HepG2 (cell line): ENCODE data around the gene TOP2A. TPM values are rescaled to one million over a fixed set of nuclear protein-coding genes. Genes with fewer than 3 reads are reported as not detected.

Experiments used
- ADNP ChIP-seq: sonication (generic); formaldehyde crosslinking; IDR thresholded peaks from 2 replicates; pipeline ENCODE4 v1.4.0; 2020; ENCODE audit warnings: missing genetic modification reagents
- CBX1 ChIP-seq: IDR thresholded peaks from one replicate; pipeline ENCODE4 v1.6.1; 2016; ENCODE audit warnings: antibody characterized with exemption, low read depth
- FOXO1 ChIP-seq: sonication (generic); formaldehyde crosslinking; IDR thresholded peaks from 2 replicates; pipeline ENCODE4 v1.4.0; 2020; ENCODE audit warnings: missing genetic modification reagents
- IKZF1 ChIP-seq: fragments of 450-650 bp; IDR thresholded peaks from 2 replicates; pipeline ENCODE4 v1.7.1; 2016
- MAZ ChIP-seq, 2 experiments: sonication (generic) in 1 of 2; formaldehyde crosslinking in 1 of 2; IDR thresholded peaks; 2 replicates each; pipeline versions ENCODE4 v1.5.0 to v1.6.1; 2012 to 2020; ENCODE audit warnings: low read depth in 2 of 2, mild to moderate bottlenecking in 2 of 2, borderline replicate concordance in 1 of 2, improper control_type of control experiment in 1 of 2, low read length in 1 of 2, missing genetic modification reagents in 1 of 2, moderate library complexity in 1 of 2
- MXI1 ChIP-seq: IDR thresholded peaks from 3 replicates; pipeline ENCODE4 v1.6.1; 2012; ENCODE audit warnings: low read depth, low read length, inconsistent platforms, borderline replicate concordance
- NR1H2 ChIP-seq: sonication (generic); formaldehyde crosslinking; IDR thresholded peaks from 2 replicates; pipeline ENCODE4 v1.8.1; 2022; ENCODE audit warnings: low read depth, missing genetic modification reagents, borderline replicate concordance
- POLR2AphosphoS2 ChIP-seq: IDR thresholded peaks from 2 replicates; pipeline ENCODE4 v1.6.1; 2011; ENCODE audit warnings: low read depth, low read length, improper control_type of control experiment
- POLR2AphosphoS5 ChIP-seq: IDR thresholded peaks from 2 replicates; pipeline ENCODE4 v1.6.1; 2012; ENCODE audit warnings: low read depth, low read length
- ZBTB20 ChIP-seq: sonication (generic); formaldehyde crosslinking; IDR thresholded peaks from 2 replicates; pipeline ENCODE4 v1.8.1; 2023; ENCODE audit warnings: missing genetic modification reagents, low read depth, mild to moderate bottlenecking, borderline replicate concordance
- ZBTB42 ChIP-seq: sonication (generic); formaldehyde crosslinking; IDR thresholded peaks from 2 replicates; pipeline ENCODE4 v1.5.0; 2020; ENCODE audit warnings: mild to moderate bottlenecking, missing genetic modification reagents
- ZFP90 ChIP-seq: sonication (generic); formaldehyde crosslinking; IDR thresholded peaks from 2 replicates; pipeline ENCODE4 v1.8.0; 2022; ENCODE audit warnings: missing genetic modification reagents, mild to moderate bottlenecking, inconsistent platforms, borderline replicate concordance
- ZFYVE20 ChIP-seq: sonication (generic); formaldehyde crosslinking; IDR thresholded peaks from 2 replicates; pipeline ENCODE4 v1.8.0; 2023; ENCODE audit warnings: low read depth, mild to moderate bottlenecking, moderate library complexity, missing genetic modification reagents, borderline replicate concordance
- ZNF30 ChIP-seq: sonication (generic); formaldehyde crosslinking; IDR thresholded peaks from 2 replicates; pipeline ENCODE4 v1.5.0; 2020; ENCODE audit warnings: mild to moderate bottlenecking, missing genetic modification reagents
- ZNF510 ChIP-seq: sonication (generic); formaldehyde crosslinking; IDR thresholded peaks from 2 replicates; pipeline ENCODE4 v1.4.0; 2020; ENCODE audit warnings: low read depth, mild to moderate bottlenecking, missing genetic modification reagents
- ZNF546 ChIP-seq: sonication (generic); formaldehyde crosslinking; conservative IDR thresholded peaks from 2 replicates; pipeline ENCODE4 v1.8.1; 2023; ENCODE audit warnings: mild to moderate bottlenecking, missing genetic modification reagents
- ZNF747 ChIP-seq: sonication (generic); formaldehyde crosslinking; IDR thresholded peaks from 2 replicates; pipeline ENCODE4 v1.8.1; 2023; ENCODE audit warnings: missing genetic modification reagents, mild to moderate bottlenecking, borderline replicate concordance
- ZNF780A ChIP-seq: sonication (generic); formaldehyde crosslinking; IDR thresholded peaks from 2 replicates; pipeline ENCODE4 v1.8.0; 2022; ENCODE audit warnings: mild to moderate bottlenecking, missing genetic modification reagents, moderate library complexity
- ZNF878 ChIP-seq: sonication (generic); formaldehyde crosslinking; IDR thresholded peaks from 2 replicates; pipeline ENCODE4 v1.8.1; 2023; ENCODE audit warnings: mild to moderate bottlenecking, missing genetic modification reagents, moderate library complexity
- polyA plus RNA-seq, 8 experiments: library from polyadenylated mRNA; depleted of rRNA in 3 of 8; stranded (reverse) in 7 of 8; unstranded in 1 of 8; fragments of >200 nt; fragmentation: Illumina TruSeq in 4 of 8; extraction: Trizol in 4 of 8; gene quantifications; 2 replicates each; pipeline versions ENCODE4 v1.2.1 to v1.2.3, GENCODE V29; 2011 to 2016; ENCODE audit warnings: low read depth in 4 of 8, missing spikeins in 1 of 8, mixed read lengths in 1 of 8; ENCODE audit not compliant: insufficient read depth in 1 of 8
- total RNA-seq, 5 experiments: library from RNA; depleted of rRNA; stranded (reverse); fragments of >200 nt; fragmentation: Illumina TruSeq; extraction: Trizol; gene quantifications; 2 replicates each; pipeline ENCODE4 v1.2.3, GENCODE V29; 2016; ENCODE audit warnings: low read depth in 1 of 5
- TF ChIP-seq, protein P1 (sequence below): sonication (generic); formaldehyde crosslinking; IDR thresholded peaks from 2 replicates; pipeline ENCODE4 v1.5.0; 2020; ENCODE audit warnings: mild to moderate bottlenecking, low read depth, missing genetic modification reagents, borderline replicate concordance
- TF ChIP-seq, protein P2 (sequence below), 2 experiments: sonication (generic) in 1 of 2; formaldehyde crosslinking in 1 of 2; IDR thresholded peaks; 2 replicates each; pipeline versions ENCODE4 v1.5.1 to v1.6.1; 2011 to 2020; ENCODE audit warnings: borderline replicate concordance in 1 of 2, low read depth in 1 of 2, low read length in 1 of 2, mild to moderate bottlenecking in 1 of 2, missing genetic modification reagents in 1 of 2, moderate library complexity in 1 of 2
- TF ChIP-seq, protein P3 (sequence below): sonication (generic); formaldehyde crosslinking; IDR thresholded peaks from 2 replicates; pipeline ENCODE4 v1.9.0; 2021; ENCODE audit warnings: missing genetic modification reagents, borderline replicate concordance
- TF ChIP-seq, protein P4 (sequence below), 2 experiments: fragments of 450-650 bp in 1 of 2; sonication (generic) in 1 of 2; formaldehyde crosslinking; IDR thresholded peaks; 2 replicates each; pipeline versions ENCODE4 v1.5.0 to v1.8.0; 2020 to 2022; ENCODE audit warnings: mild to moderate bottlenecking in 1 of 2, missing genetic modification reagents in 1 of 2

The TOP2A gene
- total and polyA plus RNA-seq, 2 of the 13 experiments (the other 11 are each of a cell fraction or from before 2014, with no cell fraction given), result 108 to 327 TPM

DNA sequence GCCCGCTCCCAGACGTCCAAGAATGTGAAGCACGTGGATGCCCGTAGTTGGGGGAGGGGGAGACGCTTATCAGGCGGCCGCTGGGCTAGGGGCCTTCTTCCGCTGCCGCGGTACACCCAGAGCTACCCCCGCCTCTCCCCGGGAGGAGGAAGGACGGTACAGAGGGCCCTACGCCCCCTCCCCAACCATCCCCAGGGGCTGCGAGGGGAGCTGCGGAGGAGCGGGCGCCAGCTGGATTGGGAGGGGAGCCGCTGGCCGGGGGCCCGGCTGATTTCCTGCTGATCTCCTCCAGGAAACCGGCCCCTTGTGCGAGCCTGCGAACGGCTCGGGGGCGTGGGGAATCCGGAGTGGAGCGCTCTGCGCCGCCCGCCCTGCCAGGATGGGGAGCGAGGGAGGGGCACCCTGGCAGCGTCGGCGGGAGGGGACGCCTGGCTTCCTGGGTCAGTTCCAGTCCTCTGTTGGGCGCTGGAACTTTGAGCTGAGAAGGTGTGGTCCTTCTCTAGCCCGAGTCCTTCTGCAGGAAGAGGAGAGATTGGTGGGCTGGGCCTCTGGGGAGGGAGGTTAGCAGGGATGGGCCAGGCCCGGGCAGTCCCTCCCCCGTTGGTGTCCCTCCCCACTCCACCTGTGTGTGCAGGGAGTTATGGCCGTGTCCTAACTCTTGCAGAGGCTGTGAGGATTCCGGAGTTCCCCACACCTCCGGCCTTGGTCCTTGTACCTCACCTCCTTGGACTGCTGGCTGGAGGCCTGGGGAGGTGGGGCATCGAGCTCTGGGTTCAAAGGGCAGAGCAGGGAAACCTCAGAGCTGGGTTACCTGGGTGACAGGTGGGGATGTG lies 72.3 kb downstream of the TOP2A start (continued):
- TF ChIP-seq, protein P1, sequence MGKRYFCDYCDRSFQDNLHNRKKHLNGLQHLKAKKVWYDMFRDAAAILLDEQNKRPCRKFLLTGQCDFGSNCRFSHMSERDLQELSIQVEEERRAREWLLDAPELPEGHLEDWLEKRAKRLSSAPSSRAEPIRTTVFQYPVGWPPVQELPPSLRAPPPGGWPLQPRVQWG, result no peak
- TF ChIP-seq ZNF30 (no peak), ZFP90 (peak; percentile 75), NR1H2 (CRISPR knock-in tag) (no peak), ADNP (no peak), ZNF780A (CRISPR knock-in tag) (no peak), MXI1 (peak; percentile 88; the same call in 1 of the 3 replicates), ZBTB20 (peak; percentile 63; the same call in 1 of the 2 replicates), ZNF546 (CRISPR knock-in tag) (peak; percentile 74; the same call in 1 of the 2 replicates), FOXO1 (CRISPR knock-in tag) (no peak; the same call in 1 of the 2 replicates), POLR2AphosphoS2 (no peak), IKZF1 (no peak), ZBTB42 (CRISPR knock-in tag) (no peak), ZNF510 (peak; percentile 86; the same call in 1 of the 2 replicates), ZFYVE20 (CRISPR knock-in tag) (no peak), ZNF747 (CRISPR knock-in tag) (no peak; the same call in 1 of the 2 replicates), MAZ (IDR thresholded peaks at IDR 0.05; ENCODE audit: borderline replicate concordance, low read depth, low read length) (peak; percentile 42; the same call in 1 of the 2 replicates), MAZ (CRISPR knock-in tag; IDR thresholded peaks at IDR 0.05; ENCODE audit: low read depth) (peak; percentile 71), POLR2AphosphoS5 (peak; percentile 59; the same call in 1 of the 2 replicates), CBX1 (no peak), ZNF878 (CRISPR knock-in tag) (peak; percentile 10; the same call in 1 of the 2 replicates)
- TF ChIP-seq, protein P2, sequence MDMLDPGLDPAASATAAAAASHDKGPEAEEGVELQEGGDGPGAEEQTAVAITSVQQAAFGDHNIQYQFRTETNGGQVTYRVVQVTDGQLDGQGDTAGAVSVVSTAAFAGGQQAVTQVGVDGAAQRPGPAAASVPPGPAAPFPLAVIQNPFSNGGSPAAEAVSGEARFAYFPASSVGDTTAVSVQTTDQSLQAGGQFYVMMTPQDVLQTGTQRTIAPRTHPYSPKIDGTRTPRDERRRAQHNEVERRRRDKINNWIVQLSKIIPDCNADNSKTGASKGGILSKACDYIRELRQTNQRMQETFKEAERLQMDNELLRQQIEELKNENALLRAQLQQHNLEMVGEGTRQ (IDR thresholded peaks at IDR 0.05; ENCODE audit: low read depth, low read length), result no peak
- TF ChIP-seq, protein P2 (CRISPR knock-in tag; IDR thresholded peaks at IDR 0.05; ENCODE audit: borderline replicate concordance), result no peak
- TF ChIP-seq, protein P3, sequence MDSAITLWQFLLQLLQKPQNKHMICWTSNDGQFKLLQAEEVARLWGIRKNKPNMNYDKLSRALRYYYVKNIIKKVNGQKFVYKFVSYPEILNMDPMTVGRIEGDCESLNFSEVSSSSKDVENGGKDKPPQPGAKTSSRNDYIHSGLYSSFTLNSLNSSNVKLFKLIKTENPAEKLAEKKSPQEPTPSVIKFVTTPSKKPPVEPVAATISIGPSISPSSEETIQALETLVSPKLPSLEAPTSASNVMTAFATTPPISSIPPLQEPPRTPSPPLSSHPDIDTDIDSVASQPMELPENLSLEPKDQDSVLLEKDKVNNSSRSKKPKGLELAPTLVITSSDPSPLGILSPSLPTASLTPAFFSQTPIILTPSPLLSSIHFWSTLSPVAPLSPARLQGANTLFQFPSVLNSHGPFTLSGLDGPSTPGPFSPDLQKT (CRISPR knock-in tag), result no peak
- TF ChIP-seq, protein P4, sequence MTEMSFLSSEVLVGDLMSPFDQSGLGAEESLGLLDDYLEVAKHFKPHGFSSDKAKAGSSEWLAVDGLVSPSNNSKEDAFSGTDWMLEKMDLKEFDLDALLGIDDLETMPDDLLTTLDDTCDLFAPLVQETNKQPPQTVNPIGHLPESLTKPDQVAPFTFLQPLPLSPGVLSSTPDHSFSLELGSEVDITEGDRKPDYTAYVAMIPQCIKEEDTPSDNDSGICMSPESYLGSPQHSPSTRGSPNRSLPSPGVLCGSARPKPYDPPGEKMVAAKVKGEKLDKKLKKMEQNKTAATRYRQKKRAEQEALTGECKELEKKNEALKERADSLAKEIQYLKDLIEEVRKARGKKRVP (CRISPR knock-in tag; IDR thresholded peaks at IDR 0.05), result peak in 1 of 2 experiments; percentile 79; a peak in 2 of 4 replicates
